HG03159 (cell line): ENCODE data around the gene PDZD8.

Source experiments
- ATAC-seq: cut with Tn5 transposase; IDR thresholded peaks from one replicate; pipeline ENCODE4 v1.9.1; 2021; ENCODE audit warnings: mild to moderate bottlenecking, moderate library complexity; ENCODE audit not compliant: unreplicated experiment

Gene PDZD8

GRCh38 chr10:117261501-117261900, 113.7 kb downstream of the PDZD8 start:
- ATAC-seq = no peak

- no peak for ATAC-seq
These were observed 115.2 kb downstream of the PDZD8 start for GRCh38 chr10:117260084-117260483.

GRCh38 chr10:117259279-117259678, 116.0 kb downstream of the PDZD8 start:
- ATAC-seq = no peak

GRCh38 chr10:117257721-117258120, 117.5 kb downstream of the PDZD8 start:
- no peak for ATAC-seq

- no peak for ATAC-seq
These were observed 118.3 kb downstream of the PDZD8 start for GRCh38 chr10:117256910-117257309.

- no peak for ATAC-seq
These were observed 119.3 kb downstream of the PDZD8 start for GRCh38 chr10:117255835-117256460.

- no peak for ATAC-seq
These were observed 120.2 kb downstream of the PDZD8 start for GRCh38 chr10:117254774-117255735.

- no peak for ATAC-seq
These were observed 120.9 kb downstream of the PDZD8 start for GRCh38 chr10:117254338-117254737.

- ATAC-seq = no peak
These were observed 121.3 kb downstream of the PDZD8 start for GRCh38 chr10:117253908-117254307.

- ATAC-seq = no peak
These were observed 124.8 kb downstream of the PDZD8 start for GRCh38 chr10:117250411-117250810.

GRCh38 chr10:117249493-117250093, 125.6 kb downstream of the PDZD8 start:
- no peak for ATAC-seq

GRCh38 chr10:117248750-117249465, 126.3 kb downstream of the PDZD8 start:
- ATAC-seq = no peak

GRCh38 chr10:117246997-117247671, 128.1 kb downstream of the PDZD8 start:
- ATAC-seq = no peak

- ATAC-seq = no peak
These were observed 132.8 kb downstream of the PDZD8 start for GRCh38 chr10:117242463-117242832.

- no peak for ATAC-seq
These were observed 133.4 kb downstream of the PDZD8 start for GRCh38 chr10:117241541-117242462.

- no peak for ATAC-seq
These were observed 134.4 kb downstream of the PDZD8 start, which contains the start of gene SLC18A2 for GRCh38 chr10:117240621-117241529. Gene SLC18A2 (plus strand): TSS chr10:117241114. CDS start chr10:117241694, 580 bp downstream.

- ATAC-seq = no peak
These were observed 135.3 kb downstream of the PDZD8 start for GRCh38 chr10:117239721-117240620.
